SK-N-SH (cell line): ENCODE results near the gene SCRG1.

Experiments
- CTCF ChIP-seq: fragments of 200-600 bp; sonication (generic); IDR thresholded peaks from 2 replicates; pipeline ENCODE4 v1.6.1; 2017; ENCODE audit warnings: antibody characterized with exemption, mild to moderate bottlenecking, moderate library complexity
- FOSL2 ChIP-seq: IDR thresholded peaks from 2 replicates; pipeline ENCODE4 v1.4.0; 2012; ENCODE audit warnings: low read depth, mild to moderate bottlenecking, moderate library complexity, borderline replicate concordance
- POLR2AphosphoS5 ChIP-seq: IDR thresholded peaks from 2 replicates; pipeline ENCODE4 v1.6.1; 2012; ENCODE audit warnings: low read depth, low read length
- TAF1 ChIP-seq: IDR thresholded peaks from 2 replicates; pipeline ENCODE4 v1.6.1; 2012; ENCODE audit warnings: low read depth, mild to moderate bottlenecking, low read length, moderate library complexity, borderline replicate concordance
- TF ChIP-seq, protein P1 (sequence below): IDR thresholded peaks from 2 replicates; pipeline ENCODE4 v1.4.0; 2012; ENCODE audit warnings: low read depth, borderline replicate concordance
- TF ChIP-seq, protein P2 (sequence below): IDR thresholded peaks from 2 replicates; pipeline ENCODE4; 2012

DNA sequence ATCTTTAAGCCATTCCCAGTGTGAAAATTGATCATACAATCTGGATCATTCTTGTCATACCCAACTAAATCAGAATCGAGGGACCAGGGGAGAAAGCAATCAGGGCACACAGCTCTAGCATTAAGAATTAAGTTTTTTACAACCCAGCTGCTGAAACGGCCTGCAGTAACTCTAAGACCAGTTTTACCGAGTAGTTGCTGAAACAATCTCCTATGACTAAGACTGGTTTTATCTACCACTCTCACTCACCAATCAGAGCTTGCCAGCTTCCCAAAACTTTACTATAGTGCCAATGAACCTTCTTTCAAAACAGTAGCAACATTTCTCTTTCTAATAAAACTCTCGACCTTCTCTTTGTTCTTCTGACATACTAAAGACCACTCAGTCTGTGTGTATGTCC, 31.0 kb downstream of the SCRG1 start:
- TF ChIP-seq FOSL2 (no peak), CTCF (no peak), POLR2AphosphoS5 (no peak), TAF1 (no peak)
- TF ChIP-seq, protein P1, sequence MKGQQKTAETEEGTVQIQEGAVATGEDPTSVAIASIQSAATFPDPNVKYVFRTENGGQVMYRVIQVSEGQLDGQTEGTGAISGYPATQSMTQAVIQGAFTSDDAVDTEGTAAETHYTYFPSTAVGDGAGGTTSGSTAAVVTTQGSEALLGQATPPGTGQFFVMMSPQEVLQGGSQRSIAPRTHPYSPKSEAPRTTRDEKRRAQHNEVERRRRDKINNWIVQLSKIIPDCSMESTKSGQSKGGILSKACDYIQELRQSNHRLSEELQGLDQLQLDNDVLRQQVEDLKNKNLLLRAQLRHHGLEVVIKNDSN = no peak
- TF ChIP-seq, protein P2, sequence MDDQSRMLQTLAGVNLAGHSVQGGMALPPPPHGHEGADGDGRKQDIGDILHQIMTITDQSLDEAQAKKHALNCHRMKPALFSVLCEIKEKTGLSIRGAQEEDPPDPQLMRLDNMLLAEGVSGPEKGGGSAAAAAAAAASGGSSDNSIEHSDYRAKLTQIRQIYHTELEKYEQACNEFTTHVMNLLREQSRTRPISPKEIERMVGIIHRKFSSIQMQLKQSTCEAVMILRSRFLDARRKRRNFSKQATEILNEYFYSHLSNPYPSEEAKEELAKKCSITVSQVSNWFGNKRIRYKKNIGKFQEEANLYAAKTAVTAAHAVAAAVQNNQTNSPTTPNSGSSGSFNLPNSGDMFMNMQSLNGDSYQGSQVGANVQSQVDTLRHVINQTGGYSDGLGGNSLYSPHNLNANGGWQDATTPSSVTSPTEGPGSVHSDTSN = no peak
